Cardiac fibroblast (primary cell): ENCODE data around the gene ITGB7.
A peak's percentile ranks its signal among the peaks of the same experiment; 100 is the strongest.
"Not testable (repeated sequence)": the region's sequence is repeated elsewhere in the genome, so short reads cannot be mapped to it uniquely, and the experiment has no call there.

Experiments
- DNase-seq, 2 donors: peaks; one replicate each; pipeline versions ENCODE4 v3.0.0 to v3.0.0-alpha.2; 2010; ENCODE audit warnings: low read depth in 2 of 2
- H3K4me3 ChIP-seq, 2 donors: replicated peaks in 1 of 2; 1 replicate in 1 of 2; 2 replicates in 1 of 2; pipeline ENCODE4 v1.5.1; 2011; ENCODE audit warnings: low read depth in 2 of 2, low read length in 2 of 2, mild to moderate bottlenecking in 2 of 2, moderate library complexity in 1 of 2
- CTCF ChIP-seq: IDR thresholded peaks from one replicate; pipeline ENCODE4 v1.5.1; 2011; ENCODE audit warnings: low read depth, mild to moderate bottlenecking, low read length, inconsistent platforms

Gene ITGB7

GRCh38 chr12:53184828-53185227, 22.2 kb downstream of the ITGB7 start:
- TF ChIP-seq CTCF = no peak
- no peak for DNase-seq
- no peak overlapping the region for H3K4me3 ChIP-seq

GRCh38 chr12:53182903-53183302, 24.1 kb downstream of the ITGB7 start:
- TF ChIP-seq CTCF = no peak
- H3K4me3 ChIP-seq = no peak overlapping the region
- no peak for DNase-seq

- no peak for TF ChIP-seq CTCF
- H3K4me3 ChIP-seq = peak overlapping the region; percentile 67 to 81
- DNase-seq = no peak
These were observed 25.1 kb downstream of the ITGB7 start for GRCh38 chr12:53181935-53182334.

GRCh38 chr12:53180931-53181645, 26.0 kb downstream of the ITGB7 start:
- DNase-seq = peak; percentile 61 to 82
- peak overlapping the region; percentile 67 to 81 for H3K4me3 ChIP-seq
- no peak for TF ChIP-seq CTCF

GRCh38 chr12:53180220-53180930, 26.7 kb downstream of the ITGB7 start, which contains the start of the genes CSAD and ZNF740:
CSAD (minus strand) TSS chr12:53180925; CDS start chr12:53173470, 7,455 bp downstream.
ZNF740 (plus strand) TSS chr12:53180722; CDS start chr12:53181984, 1,262 bp downstream.
- peak within 1 kb of the TSS; percentile 67 to 81 for H3K4me3 ChIP-seq
- DNase-seq = peak; percentile 97 to 98
- TF ChIP-seq CTCF = no peak

- H3K4me3 ChIP-seq = peak overlapping the region; percentile 67 to 81
- DNase-seq = no peak
- TF ChIP-seq CTCF = no peak
These were observed 27.3 kb downstream of the ITGB7 start for GRCh38 chr12:53179687-53180219.

GRCh38 chr12:53178803-53179202, 28.2 kb downstream of the ITGB7 start:
- H3K4me3 ChIP-seq, DNase-seq: not testable (repeated sequence)

GRCh38 chr12:53177447-53177846, 29.6 kb downstream of the ITGB7 start:
- not testable (repeated sequence) for DNase-seq, H3K4me3 ChIP-seq
